ENCODE data around the gene PPP2R5A. TPM values are rescaled to one million over a fixed set of nuclear protein-coding genes. Genes with fewer than 3 reads are reported as not detected.
A peak's percentile ranks its signal among the peaks of the same experiment; 100 is the strongest.

PPP2R5A gene
- total and polyA plus RNA-seq, 2 of the 13 experiments (the other 11 are each of a cell fraction or from before 2014, with no cell fraction given): 22.0 to 31.4 TPM

DNA sequence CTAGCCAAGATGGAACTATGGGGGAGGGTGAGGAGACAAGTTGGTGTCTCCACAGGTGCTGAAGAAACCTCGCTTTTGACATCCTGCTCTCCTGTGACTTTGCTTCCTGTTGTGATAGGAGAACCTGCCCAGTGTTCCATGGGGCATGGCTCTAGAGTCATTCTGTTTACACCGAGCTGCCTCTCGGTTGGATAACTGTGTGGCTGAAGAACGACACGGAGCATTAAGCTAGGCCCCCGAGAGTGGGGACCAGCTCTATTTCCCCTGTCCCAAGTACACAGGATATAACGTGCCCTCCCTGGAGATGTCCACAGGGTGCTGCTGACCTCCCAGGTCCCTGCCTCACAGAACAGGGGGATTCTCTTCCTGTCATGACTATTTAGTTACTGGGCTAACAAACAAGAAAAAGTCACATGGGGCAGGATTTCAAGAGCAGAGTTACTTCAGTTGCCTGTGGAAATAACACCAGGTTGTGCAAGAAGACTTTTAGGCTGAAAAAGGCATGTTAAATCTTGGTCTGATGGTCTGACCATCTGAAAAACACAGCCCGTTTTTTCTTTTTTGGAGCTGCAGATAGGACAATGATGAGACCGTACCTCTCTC lies 29.4 kb upstream of the PPP2R5A start (continued):
- no peak; the same call in none of the 2 replicates for TF ChIP-seq MXD4 (CRISPR knock-in tag; IDR thresholded peaks at IDR 0.05)
- TF ChIP-seq ZNF468 (CRISPR knock-in tag; IDR thresholded peaks at IDR 0.05): no peak
- 0 out of 2 replicates have a peak, but pooled peaks have one; percentile 18 for TF ChIP-seq ZFP37 (CRISPR knock-in tag; IDR thresholded peaks at IDR 0.05; ENCODE audit: borderline replicate concordance)
- peak; percentile 46; the same call in 1 of the 2 replicates for TF ChIP-seq CREM (IDR thresholded peaks at IDR 0.05)
- no peak for TF ChIP-seq CREM (CRISPR knock-in tag; IDR thresholded peaks at IDR 0.05)
- TF ChIP-seq KLF16 (CRISPR knock-in tag; IDR thresholded peaks at IDR 0.05): peak in 1 of 2 experiments; percentile 72; a peak in 2 of 4 replicates
- no peak for TF ChIP-seq HES4 (CRISPR knock-in tag; IDR thresholded peaks at IDR 0.05; ENCODE audit: borderline replicate concordance)
- no peak for TF ChIP-seq PCBP1 (IDR thresholded peaks at IDR 0.05; ENCODE audit: borderline replicate concordance, low read depth, low read length)
- TF ChIP-seq TBP (CRISPR knock-in tag; IDR thresholded peaks at IDR 0.05): no peak
- TF ChIP-seq FOXM1 (CRISPR knock-in tag; IDR thresholded peaks at IDR 0.05): no peak
- no peak; the same call in 1 of the 2 replicates for TF ChIP-seq MYC (CRISPR knock-in tag; IDR thresholded peaks at IDR 0.05; ENCODE audit: borderline replicate concordance)
- peak; percentile 80 for TF ChIP-seq SALL1 (CRISPR knock-in tag; IDR thresholded peaks at IDR 0.05)
- TF ChIP-seq ETV6 (CRISPR knock-in tag; conservative IDR thresholded peaks at IDR 0.05): no peak
- TF ChIP-seq MIER2 (CRISPR knock-in tag; IDR thresholded peaks at IDR 0.05): 0 out of 2 replicates have a peak, but pooled peaks have one; percentile 25
- TF ChIP-seq, protein P1, sequence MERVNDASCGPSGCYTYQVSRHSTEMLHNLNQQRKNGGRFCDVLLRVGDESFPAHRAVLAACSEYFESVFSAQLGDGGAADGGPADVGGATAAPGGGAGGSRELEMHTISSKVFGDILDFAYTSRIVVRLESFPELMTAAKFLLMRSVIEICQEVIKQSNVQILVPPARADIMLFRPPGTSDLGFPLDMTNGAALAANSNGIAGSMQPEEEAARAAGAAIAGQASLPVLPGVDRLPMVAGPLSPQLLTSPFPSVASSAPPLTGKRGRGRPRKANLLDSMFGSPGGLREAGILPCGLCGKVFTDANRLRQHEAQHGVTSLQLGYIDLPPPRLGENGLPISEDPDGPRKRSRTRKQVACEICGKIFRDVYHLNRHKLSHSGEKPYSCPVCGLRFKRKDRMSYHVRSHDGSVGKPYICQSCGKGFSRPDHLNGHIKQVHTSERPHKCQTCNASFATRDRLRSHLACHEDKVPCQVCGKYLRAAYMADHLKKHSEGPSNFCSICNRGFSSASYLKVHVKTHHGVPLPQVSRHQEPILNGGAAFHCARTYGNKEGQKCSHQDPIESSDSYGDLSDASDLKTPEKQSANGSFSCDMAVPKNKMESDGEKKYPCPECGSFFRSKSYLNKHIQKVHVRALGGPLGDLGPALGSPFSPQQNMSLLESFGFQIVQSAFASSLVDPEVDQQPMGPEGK (CRISPR knock-in tag; IDR thresholded peaks at IDR 0.05): peak; percentile 58; the same call in 1 of the 2 replicates
- TF ChIP-seq RELA (CRISPR knock-in tag; IDR thresholded peaks at IDR 0.05): no peak
- no peak for TF ChIP-seq ZNF567 (CRISPR knock-in tag; IDR thresholded peaks at IDR 0.05; ENCODE audit: borderline replicate concordance)
- TF ChIP-seq, protein P2, sequence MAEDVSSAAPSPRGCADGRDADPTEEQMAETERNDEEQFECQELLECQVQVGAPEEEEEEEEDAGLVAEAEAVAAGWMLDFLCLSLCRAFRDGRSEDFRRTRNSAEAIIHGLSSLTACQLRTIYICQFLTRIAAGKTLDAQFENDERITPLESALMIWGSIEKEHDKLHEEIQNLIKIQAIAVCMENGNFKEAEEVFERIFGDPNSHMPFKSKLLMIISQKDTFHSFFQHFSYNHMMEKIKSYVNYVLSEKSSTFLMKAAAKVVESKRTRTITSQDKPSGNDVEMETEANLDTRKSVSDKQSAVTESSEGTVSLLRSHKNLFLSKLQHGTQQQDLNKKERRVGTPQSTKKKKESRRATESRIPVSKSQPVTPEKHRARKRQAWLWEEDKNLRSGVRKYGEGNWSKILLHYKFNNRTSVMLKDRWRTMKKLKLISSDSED (CRISPR knock-in tag; IDR thresholded peaks at IDR 0.05): no peak
- TF ChIP-seq ARID2 (CRISPR knock-in tag; IDR thresholded peaks at IDR 0.05; ENCODE audit: borderline replicate concordance): peak; percentile 74; the same call in 1 of the 2 replicates
- TF ChIP-seq, protein P3, sequence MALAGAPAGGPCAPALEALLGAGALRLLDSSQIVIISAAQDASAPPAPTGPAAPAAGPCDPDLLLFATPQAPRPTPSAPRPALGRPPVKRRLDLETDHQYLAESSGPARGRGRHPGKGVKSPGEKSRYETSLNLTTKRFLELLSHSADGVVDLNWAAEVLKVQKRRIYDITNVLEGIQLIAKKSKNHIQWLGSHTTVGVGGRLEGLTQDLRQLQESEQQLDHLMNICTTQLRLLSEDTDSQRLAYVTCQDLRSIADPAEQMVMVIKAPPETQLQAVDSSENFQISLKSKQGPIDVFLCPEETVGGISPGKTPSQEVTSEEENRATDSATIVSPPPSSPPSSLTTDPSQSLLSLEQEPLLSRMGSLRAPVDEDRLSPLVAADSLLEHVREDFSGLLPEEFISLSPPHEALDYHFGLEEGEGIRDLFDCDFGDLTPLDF (CRISPR knock-in tag; IDR thresholded peaks at IDR 0.05): no peak
- peak; percentile 75 for TF ChIP-seq FOXA3 (CRISPR knock-in tag; IDR thresholded peaks at IDR 0.05)
- TF ChIP-seq ZBTB46 (CRISPR knock-in tag; IDR thresholded peaks at IDR 0.05; ENCODE audit: borderline replicate concordance): no peak
- no peak for TF ChIP-seq KDM5B (CRISPR knock-in tag; IDR thresholded peaks at IDR 0.05; ENCODE audit: borderline replicate concordance)
- TF ChIP-seq ZNF33B (CRISPR knock-in tag; IDR thresholded peaks at IDR 0.05): no peak
- no peak for TF ChIP-seq RFX1 (IDR thresholded peaks at IDR 0.05)
- no peak for TF ChIP-seq THYN1 (CRISPR knock-in tag; IDR thresholded peaks at IDR 0.05; ENCODE audit: borderline replicate concordance, low read depth)

Data from HepG2 (cell line).